Choroid plexus epithelial cell (primary cell): ENCODE measurements around the gene ORM1.

Source experiments
- DNase-seq: peaks from one replicate; pipeline ENCODE4 v3.0.0-alpha.2; 2010; ENCODE audit warnings: low read depth
- H3K4me3 ChIP-seq: 2 replicates; pipeline ENCODE4 v1.5.1; 2011; ENCODE audit warnings: low read depth, mild to moderate bottlenecking, control low read depth, low read length, moderate library complexity
- CTCF ChIP-seq: conservative IDR thresholded peaks from 2 replicates; pipeline ENCODE4 v1.5.1; 2011; ENCODE audit warnings: low read depth, mild to moderate bottlenecking, control low read depth, inconsistent platforms, low read length, moderate library complexity

ORM1 gene

GRCh38 chr9:114287763-114288192 lies 35.1 kb upstream of the ORM1 start:
- TF ChIP-seq CTCF = no peak
- DNase-seq = no peak
- no peak overlapping the region for H3K4me3 ChIP-seq

- DNase-seq = peak; percentile 75
- H3K4me3 ChIP-seq = no peak overlapping the region
Measured at GRCh38 chr9:114288193-114289091, 34.5 kb upstream of the ORM1 start.

GRCh38 chr9:114289106-114289505 lies 33.8 kb upstream of the ORM1 start:
- no peak for DNase-seq
- H3K4me3 ChIP-seq = no peak overlapping the region

More at GRCh38 chr9:114288193-114289091, 34.5 kb upstream of the ORM1 start:
- no peak for TF ChIP-seq CTCF

GRCh38 chr9:114289571-114290481 lies 33.1 kb upstream of the ORM1 start:
- TF ChIP-seq CTCF = no peak

More at GRCh38 chr9:114289106-114289505, 33.8 kb upstream of the ORM1 start:
- no peak for TF ChIP-seq CTCF

GRCh38 chr9:114290561-114290986 lies 32.3 kb upstream of the ORM1 start:
- no peak for TF ChIP-seq CTCF
- DNase-seq = no peak
- H3K4me3 ChIP-seq = no peak overlapping the region

More at GRCh38 chr9:114289571-114290481, 33.1 kb upstream of the ORM1 start:
- no peak for DNase-seq
- no peak overlapping the region for H3K4me3 ChIP-seq

GRCh38 chr9:114291064-114291474 lies 31.8 kb upstream of the ORM1 start:
- no peak overlapping the region for H3K4me3 ChIP-seq
- TF ChIP-seq CTCF = peak; percentile 82
- peak; percentile 71 for DNase-seq
